OCI-LY3 (cell line): ENCODE results near the gene ANO6.
"Not testable (repeated sequence)": the region's sequence is repeated elsewhere in the genome, so short reads cannot be mapped to it uniquely, and the experiment has no call there.

ENCODE experiments used
- H2AFZ ChIP-seq: fragments of 200-600, 300-600 bp; shearing (Covaris generic); 2 replicates; pipeline ENCODE4 v1.6.0; 2014; ENCODE audit warnings: antibody characterized with exemption, low read depth, low read length
- H3K27ac ChIP-seq: fragments of 200-600, 300-600 bp; sonication (generic); 2 replicates; pipeline ENCODE4 v1.5.1; 2014; ENCODE audit warnings: mild to moderate bottlenecking, low read length, moderate library complexity, mixed read lengths
- H3K27me3 ChIP-seq: fragments of 200-600, 300-600 bp; sonication (generic); 2 replicates; pipeline ENCODE4 v1.6.1; 2014; ENCODE audit warnings: low read depth, low read length, mixed read lengths
- H3K36me3 ChIP-seq: fragments of 200-600, 300-600 bp; sonication (generic); replicated peaks from 2 replicates; pipeline ENCODE3; 2014; ENCODE audit warnings: low read depth, low read length, mixed read lengths
- H3K4me1 ChIP-seq: fragments of 300-600, 200-600 bp; sonication (generic); 2 replicates; pipeline ENCODE4 v1.6.1; 2014; ENCODE audit warnings: low read length, mixed read lengths
- H3K4me2 ChIP-seq: fragments of 200-600, 300-600 bp; sonication (generic); 2 replicates; pipeline ENCODE4 v1.6.1; 2014; ENCODE audit warnings: low read length, mixed read lengths
- H3K4me3 ChIP-seq: fragments of 300-600, 200-600 bp; sonication (generic); 2 replicates; pipeline ENCODE4 v1.5.1; 2014; ENCODE audit warnings: antibody characterized with exemption, mild to moderate bottlenecking, low read length, moderate library complexity
- H3K79me2 ChIP-seq: fragments of 300-600, 200-600 bp; shearing (Covaris generic); 2 replicates; pipeline ENCODE4 v1.6.1; 2014; ENCODE audit warnings: mild to moderate bottlenecking, low read length, mixed read lengths
- H3K9ac ChIP-seq: fragments of 300-600, 200-600 bp; shearing (Covaris generic); 2 replicates; pipeline ENCODE4 v1.6.0; 2014; ENCODE audit warnings: mild to moderate bottlenecking, low read length, moderate library complexity
- H3K9me3 ChIP-seq: fragments of 200-600, 300-600 bp; shearing (Covaris generic); 2 replicates; pipeline ENCODE4 v1.6.1; 2014; ENCODE audit warnings: low read length, mixed read lengths; ENCODE audit not compliant: insufficient read depth
- H4K20me1 ChIP-seq: fragments of 200-600, 300-600 bp; sonication (generic); 2 replicates; pipeline ENCODE4 v1.6.1; 2016; ENCODE audit warnings: low read length, mixed read lengths; ENCODE audit not compliant: insufficient read depth
- EZH2phosphoT487 ChIP-seq: fragments of 200-600 bp; shearing (Covaris generic); IDR thresholded peaks from 2 replicates; pipeline ENCODE4 v1.6.1; 2018; ENCODE audit warnings: antibody characterized with exemption, mixed run types, low read depth
- TF ChIP-seq, protein P1 (sequence below): fragments of 200-600, 300-600 bp; sonication (generic); IDR thresholded peaks from 2 replicates; pipeline ENCODE4 v1.5.1; 2014; ENCODE audit warnings: antibody characterized with exemption, low read length, low read depth

Gene ANO6

DNA sequence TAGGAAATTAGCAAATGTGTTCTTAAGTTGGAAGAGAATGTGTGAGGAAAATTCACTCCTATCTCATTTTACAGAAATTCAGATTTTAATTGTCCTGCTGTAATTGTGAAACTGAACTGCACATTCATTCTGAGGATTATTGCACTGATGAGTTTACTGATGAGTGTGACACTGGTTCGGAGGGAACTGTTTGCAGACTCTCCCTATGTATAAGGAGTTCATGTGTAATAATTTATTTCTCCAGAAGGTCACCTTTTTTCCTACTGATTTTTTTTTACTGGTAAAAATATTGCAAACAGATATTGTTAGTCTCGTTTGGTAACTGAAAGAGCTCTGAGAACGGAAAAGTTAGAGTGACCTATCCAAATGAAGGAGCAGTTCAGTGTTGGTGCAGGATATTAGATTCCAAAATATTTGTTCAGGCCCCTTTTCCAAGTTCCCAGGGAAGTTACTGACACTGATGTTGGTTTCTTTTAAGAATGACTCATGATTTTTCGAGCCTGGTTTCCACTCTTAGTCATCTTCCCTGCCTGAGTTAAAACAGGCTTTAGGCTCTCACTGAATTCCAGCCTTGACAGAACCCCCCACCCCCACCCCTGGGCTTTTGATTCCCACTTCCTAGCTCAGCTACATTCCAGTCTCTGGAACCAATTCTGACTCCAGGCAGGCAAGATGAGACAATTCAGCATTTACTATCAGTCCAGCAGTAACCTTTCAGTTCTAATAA is 18.4 kb downstream of the ANO6 start:
- H4K20me1 ChIP-seq: peaks cover 18% of the 10 kb centered on the region; the same call in 1 of the 2 replicates
- no peak overlapping the region for H2AFZ ChIP-seq
- no peak for TF ChIP-seq EZH2phosphoT487
- TF ChIP-seq, protein P1, sequence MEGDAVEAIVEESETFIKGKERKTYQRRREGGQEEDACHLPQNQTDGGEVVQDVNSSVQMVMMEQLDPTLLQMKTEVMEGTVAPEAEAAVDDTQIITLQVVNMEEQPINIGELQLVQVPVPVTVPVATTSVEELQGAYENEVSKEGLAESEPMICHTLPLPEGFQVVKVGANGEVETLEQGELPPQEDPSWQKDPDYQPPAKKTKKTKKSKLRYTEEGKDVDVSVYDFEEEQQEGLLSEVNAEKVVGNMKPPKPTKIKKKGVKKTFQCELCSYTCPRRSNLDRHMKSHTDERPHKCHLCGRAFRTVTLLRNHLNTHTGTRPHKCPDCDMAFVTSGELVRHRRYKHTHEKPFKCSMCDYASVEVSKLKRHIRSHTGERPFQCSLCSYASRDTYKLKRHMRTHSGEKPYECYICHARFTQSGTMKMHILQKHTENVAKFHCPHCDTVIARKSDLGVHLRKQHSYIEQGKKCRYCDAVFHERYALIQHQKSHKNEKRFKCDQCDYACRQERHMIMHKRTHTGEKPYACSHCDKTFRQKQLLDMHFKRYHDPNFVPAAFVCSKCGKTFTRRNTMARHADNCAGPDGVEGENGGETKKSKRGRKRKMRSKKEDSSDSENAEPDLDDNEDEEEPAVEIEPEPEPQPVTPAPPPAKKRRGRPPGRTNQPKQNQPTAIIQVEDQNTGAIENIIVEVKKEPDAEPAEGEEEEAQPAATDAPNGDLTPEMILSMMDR: no peak
- no peaks in the 10 kb centered on the region for H3K79me2 ChIP-seq
- peak overlapping the region; percentile 56 for H3K4me2 ChIP-seq
- H3K9me3 ChIP-seq: no peaks in the 10 kb centered on the region
- no peak overlapping the region for H3K9ac ChIP-seq
- no peak overlapping the region for H3K27ac ChIP-seq
- H3K4me3 ChIP-seq: peak overlapping the region; percentile 20; the same call in 1 of the 2 replicates
- no peaks in the 10 kb centered on the region for H3K36me3 ChIP-seq
- H3K4me1 ChIP-seq: peaks cover 37% of the 10 kb centered on the region
- no peaks in the 10 kb centered on the region for H3K27me3 ChIP-seq

DNA sequence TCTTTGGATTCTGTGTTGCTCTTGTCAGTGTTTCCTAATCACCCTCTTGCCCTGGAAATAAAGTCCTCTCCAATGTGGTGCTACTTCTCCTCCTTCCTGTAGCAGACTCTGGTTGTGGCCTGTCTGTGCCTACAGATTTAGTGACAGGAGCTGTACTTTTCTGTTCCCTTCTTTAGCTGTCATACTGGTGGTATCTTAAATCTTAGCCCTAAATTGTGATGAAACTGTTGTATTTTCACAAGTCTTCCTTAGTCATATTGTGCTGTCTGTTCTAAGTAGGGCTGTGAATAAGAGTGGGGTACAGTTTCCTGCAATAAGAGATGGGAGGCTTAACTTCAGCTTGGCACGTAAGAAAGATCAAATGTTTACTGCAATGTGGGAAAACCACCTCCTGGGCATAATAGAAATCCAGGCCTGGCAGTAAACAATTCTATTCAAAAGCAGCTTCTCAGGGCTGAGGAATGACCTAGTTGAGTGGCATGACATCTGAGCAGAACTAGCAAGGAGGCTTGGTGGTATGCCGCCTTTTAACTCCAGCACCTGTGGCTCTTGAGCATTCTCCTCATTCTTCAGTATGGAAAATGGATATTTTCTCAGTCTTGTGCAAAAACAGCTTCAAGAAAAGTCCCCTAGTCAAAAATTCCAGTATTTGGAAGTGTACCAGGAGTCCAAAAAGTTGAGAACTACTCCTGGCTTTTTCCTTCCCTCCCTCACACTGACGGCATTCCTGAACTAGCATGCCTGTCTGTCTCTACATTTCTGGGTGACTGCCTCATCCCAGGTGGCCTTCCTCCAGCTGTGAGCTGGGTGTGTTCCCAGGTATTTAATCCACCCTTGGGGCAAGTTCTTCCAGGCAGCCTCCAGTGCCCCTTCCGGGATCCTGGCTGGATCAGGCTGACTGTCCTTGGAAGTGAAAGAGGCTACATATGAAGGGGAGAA is 19.5 kb downstream of the ANO6 start:
- H4K20me1 ChIP-seq: peaks cover 18% of the 10 kb centered on the region; the same call in 1 of the 2 replicates
- peaks cover 37% of the 10 kb centered on the region for H3K4me1 ChIP-seq
- H3K9ac ChIP-seq: no peak overlapping the region
- H3K4me2 ChIP-seq: peak overlapping the region; percentile 56; the same call in 1 of the 2 replicates
- no peak overlapping the region for H3K27ac ChIP-seq
- H3K4me3 ChIP-seq: no peak overlapping the region
- TF ChIP-seq EZH2phosphoT487: no peak
- TF ChIP-seq, protein P1: no peak
- no peaks in the 10 kb centered on the region for H3K36me3 ChIP-seq
- H3K27me3 ChIP-seq: no peaks in the 10 kb centered on the region
- no peak overlapping the region for H2AFZ ChIP-seq
- H3K9me3 ChIP-seq: no peaks in the 10 kb centered on the region
- no peaks in the 10 kb centered on the region for H3K79me2 ChIP-seq

DNA sequence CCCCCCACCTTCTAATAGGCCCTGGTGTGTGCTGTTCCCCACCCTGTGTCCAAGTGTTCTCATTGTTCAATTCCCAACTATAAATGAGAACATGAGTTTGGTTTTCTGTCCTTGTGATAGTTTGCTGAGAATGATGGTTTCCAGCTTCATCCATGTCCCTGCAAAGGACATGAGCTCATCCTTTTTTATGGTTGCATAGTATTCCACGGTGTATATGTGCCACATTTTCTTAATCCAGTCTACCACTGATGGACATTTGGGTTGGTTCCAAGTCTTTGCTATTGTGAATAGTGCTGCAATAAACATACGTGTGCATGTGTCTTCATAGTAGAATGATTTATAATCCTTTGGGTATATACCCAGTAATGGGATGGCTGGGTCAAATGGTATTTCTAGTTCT is 20.5 kb downstream of the ANO6 start:
- not testable (repeated sequence) for H3K79me2 ChIP-seq, H3K9me3 ChIP-seq, H3K9ac ChIP-seq, H3K4me3 ChIP-seq, H3K36me3 ChIP-seq, H3K27ac ChIP-seq, H3K27me3 ChIP-seq, H3K4me2 ChIP-seq, H2AFZ ChIP-seq
- Histone ChIP-seq H4K20me1 (peaks cover 18% of the 10 kb centered on the region; the same call in 1 of the 2 replicates), H3K4me1 (peaks cover 37% of the 10 kb centered on the region)

DNA sequence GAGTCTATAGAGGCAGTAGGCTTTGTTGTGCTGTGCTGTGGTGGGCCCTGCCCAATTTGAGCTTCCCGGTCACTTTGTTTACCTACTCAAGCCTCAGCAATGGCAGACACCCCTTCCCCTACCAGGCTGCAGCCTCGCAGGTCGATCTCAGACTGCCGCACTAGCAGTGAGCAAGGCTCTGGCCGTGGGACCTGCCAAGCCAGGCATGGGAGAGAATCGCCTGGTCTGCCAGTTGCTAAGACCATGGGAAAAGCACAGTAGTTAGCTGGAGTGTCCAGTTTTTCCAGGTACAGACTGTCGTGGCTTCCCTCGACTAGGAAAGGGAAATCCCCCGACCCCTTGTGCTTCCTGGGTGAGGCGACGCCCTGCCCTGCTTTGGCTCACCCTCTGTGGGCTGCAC is 26.3 kb downstream of the ANO6 start:
- no peak overlapping the region for H3K27ac ChIP-seq
- no peak overlapping the region for H2AFZ ChIP-seq
- H3K79me2 ChIP-seq: no peaks in the 10 kb centered on the region
- H4K20me1 ChIP-seq: peaks cover 32% of the 10 kb centered on the region
- no peak for TF ChIP-seq EZH2phosphoT487
- TF ChIP-seq, protein P1: no peak
- H3K4me1 ChIP-seq: peaks cover 18% of the 10 kb centered on the region
- H3K4me3 ChIP-seq: no peak overlapping the region
- H3K9me3 ChIP-seq: no peaks in the 10 kb centered on the region
- H3K36me3 ChIP-seq: no peaks in the 10 kb centered on the region
- H3K27me3 ChIP-seq: peaks cover 14% of the 10 kb centered on the region
- no peak overlapping the region for H3K9ac ChIP-seq
- no peak overlapping the region for H3K4me2 ChIP-seq
